Astrocyte of the cerebellum (primary cell): Measurements from ENCODE around the gene PCDHB10.
A peak's percentile ranks its signal among the peaks of the same experiment; 100 is the strongest.
"Not testable (repeated sequence)": the region's sequence is repeated elsewhere in the genome, so short reads cannot be mapped to it uniquely, and the experiment has no call there.

ENCODE experiments used
- DNase-seq: peaks from one replicate; pipeline ENCODE4 v3.0.0-alpha.2; 2011; ENCODE audit warnings: low read depth
- H3K4me3 ChIP-seq: 2 replicates; pipeline ENCODE4 v1.5.1; 2011; ENCODE audit warnings: mild to moderate bottlenecking, low read depth, low read length, moderate library complexity
- in situ Hi-C: cut with HindIII; loops from 2 replicates; pipeline ENCODE4 v1.10.0; 2017; ENCODE audit warnings: low sequenced_read_pairs
- TF ChIP-seq, protein P1 (sequence below): IDR thresholded peaks from 2 replicates; pipeline ENCODE4 v1.5.1; 2012; ENCODE audit warnings: low read length, low read depth, moderate library complexity, mild to moderate bottlenecking; ENCODE audit errors: missing control alignments

The PCDHB10 gene

DNA sequence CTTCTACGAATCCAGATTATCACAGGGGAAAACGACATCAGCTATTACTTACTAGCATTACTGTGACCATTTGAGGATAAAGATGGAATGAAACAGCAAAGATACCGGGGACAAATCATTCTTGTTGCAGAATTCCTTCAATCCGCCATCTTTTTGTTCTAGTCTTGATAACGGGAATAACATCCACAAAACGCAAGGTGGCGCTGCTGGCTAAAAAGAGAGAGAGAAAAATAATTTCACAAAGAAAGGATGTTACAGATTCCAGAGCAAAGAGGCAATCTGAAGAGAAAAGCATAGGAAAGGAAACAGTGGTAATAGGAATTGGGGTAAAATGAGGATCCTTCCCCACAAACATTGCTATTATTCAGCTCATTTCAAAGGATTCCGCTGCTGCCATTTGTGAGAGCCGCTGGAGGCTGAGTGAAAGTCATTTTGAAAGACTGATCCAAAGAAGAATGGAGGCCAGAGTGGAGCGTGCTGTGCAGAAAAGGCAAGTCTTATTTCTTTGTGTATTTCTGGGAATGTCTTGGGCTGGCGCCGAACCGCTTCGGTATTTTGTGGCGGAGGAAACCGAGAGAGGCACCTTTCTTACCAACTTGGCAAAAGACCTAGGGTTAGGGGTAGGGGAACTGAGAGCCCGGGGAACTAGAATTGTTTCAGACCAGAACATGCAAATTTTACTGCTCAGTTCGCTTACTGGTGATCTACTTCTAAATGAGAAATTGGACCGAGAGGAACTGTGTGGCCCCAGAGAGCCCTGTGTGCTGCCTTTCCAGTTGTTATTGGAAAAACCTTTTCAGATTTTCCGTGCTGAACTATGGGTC, 19.6 kb upstream of the PCDHB10 start, which contains the start of gene PCDHB7:
TSS of gene PCDHB7 (plus strand) at position 264 of the 824 bp plus-strand sequence. CDS start at position 456, 192 bp downstream.
- no peak for DNase-seq
- in situ Hi-C loops = no loop called here
- H3K4me3 ChIP-seq = no peak within 1 kb of the TSS
- TF ChIP-seq, protein P1, sequence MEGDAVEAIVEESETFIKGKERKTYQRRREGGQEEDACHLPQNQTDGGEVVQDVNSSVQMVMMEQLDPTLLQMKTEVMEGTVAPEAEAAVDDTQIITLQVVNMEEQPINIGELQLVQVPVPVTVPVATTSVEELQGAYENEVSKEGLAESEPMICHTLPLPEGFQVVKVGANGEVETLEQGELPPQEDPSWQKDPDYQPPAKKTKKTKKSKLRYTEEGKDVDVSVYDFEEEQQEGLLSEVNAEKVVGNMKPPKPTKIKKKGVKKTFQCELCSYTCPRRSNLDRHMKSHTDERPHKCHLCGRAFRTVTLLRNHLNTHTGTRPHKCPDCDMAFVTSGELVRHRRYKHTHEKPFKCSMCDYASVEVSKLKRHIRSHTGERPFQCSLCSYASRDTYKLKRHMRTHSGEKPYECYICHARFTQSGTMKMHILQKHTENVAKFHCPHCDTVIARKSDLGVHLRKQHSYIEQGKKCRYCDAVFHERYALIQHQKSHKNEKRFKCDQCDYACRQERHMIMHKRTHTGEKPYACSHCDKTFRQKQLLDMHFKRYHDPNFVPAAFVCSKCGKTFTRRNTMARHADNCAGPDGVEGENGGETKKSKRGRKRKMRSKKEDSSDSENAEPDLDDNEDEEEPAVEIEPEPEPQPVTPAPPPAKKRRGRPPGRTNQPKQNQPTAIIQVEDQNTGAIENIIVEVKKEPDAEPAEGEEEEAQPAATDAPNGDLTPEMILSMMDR = peak; percentile 31

DNA sequence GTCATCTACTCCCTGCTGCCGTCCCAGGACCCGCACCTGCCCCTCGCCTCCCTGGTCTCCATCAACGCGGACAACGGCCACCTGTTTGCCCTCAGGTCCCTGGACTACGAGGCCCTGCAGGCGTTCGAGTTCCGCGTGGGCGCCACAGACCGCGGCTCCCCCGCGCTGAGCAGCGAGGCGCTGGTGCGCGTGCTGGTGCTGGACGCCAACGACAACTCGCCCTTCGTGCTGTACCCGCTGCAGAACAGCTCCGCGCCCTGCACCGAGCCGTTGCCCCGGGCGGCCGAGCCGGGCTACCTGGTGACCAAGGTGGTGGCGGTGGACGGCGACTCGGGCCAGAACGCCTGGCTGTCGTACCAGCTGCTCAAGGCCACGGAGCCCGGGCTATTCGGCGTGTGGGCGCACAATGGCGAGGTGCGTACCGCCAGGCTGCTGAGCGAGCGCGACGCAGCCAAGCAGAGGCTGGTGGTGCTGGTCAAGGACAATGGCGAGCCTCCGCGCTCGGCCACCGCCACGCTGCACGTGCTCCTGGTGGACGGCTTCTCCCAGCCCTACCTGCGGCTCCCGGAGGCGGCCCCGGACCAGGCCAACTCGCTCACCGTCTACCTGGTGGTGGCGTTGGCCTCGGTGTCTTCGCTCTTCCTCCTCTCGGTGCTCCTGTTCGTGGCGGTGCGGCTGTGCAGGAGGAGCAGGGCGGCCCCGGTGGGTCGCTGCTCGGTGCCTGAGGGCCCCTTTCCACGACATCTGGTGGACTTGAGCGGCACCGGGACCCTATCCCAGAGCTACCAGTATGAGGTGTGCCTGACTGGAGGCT, 17.7 kb upstream of the PCDHB10 start:
- DNase-seq, H3K4me3 ChIP-seq, in situ Hi-C loops: not testable (repeated sequence)

DNA sequence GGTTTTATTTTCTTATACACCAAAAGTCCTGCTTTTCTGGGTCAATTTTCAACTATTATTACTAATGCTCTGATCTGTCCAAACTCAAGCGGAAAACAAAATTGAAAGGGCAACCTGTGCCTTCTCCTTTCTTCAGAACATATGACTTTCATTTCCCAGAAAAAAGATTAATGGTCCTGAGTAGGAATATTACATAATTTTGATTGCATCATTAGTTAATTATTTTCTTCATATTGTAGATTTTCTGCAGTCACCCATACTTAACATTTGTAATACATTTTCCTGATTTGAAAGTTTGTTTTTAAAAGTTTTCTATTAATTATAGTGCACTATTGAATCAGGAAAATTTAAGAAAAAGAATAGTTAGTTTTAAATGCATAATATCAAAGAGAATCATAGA, 16.2 kb upstream of the PCDHB10 start:
- TF ChIP-seq, protein P1 = no peak
- in situ Hi-C loops = no loop called here
- no peak for DNase-seq
- H3K4me3 ChIP-seq = no peak overlapping the region

DNA sequence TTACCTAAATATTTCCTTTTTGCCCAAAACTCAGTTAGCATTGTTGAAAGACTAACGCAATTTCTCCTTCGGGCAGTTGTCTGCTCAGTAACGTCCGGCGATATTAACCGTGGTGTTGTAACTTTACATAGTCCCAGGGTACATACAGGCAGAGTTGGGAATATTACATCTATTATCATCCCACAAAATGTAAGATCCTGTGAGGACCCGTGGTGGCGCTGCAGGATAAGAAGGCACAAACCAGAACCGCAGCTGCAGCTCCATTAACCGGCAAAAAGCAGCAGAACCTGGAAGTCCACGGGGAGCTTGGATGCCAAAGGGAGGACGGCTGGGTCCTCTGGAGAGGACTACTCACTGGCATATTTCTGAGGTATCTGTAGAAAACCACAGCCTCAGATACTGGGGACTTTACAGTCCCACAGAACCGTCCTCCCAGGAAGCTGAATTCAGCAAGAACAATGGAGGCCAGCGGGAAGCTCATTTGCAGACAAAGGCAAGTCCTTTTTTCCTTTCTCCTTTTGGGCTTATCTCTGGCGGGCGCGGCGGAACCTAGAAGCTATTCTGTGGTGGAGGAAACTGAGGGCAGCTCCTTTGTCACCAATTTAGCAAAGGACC, 14.5 kb upstream of the PCDHB10 start, which contains the start of gene PCDHB8:
TSS of gene PCDHB8 (plus strand) at position 214 of the 615 bp plus-strand sequence. CDS start at position 459, 245 bp downstream.
- in situ Hi-C loops = not testable (repeated sequence)

DNA sequence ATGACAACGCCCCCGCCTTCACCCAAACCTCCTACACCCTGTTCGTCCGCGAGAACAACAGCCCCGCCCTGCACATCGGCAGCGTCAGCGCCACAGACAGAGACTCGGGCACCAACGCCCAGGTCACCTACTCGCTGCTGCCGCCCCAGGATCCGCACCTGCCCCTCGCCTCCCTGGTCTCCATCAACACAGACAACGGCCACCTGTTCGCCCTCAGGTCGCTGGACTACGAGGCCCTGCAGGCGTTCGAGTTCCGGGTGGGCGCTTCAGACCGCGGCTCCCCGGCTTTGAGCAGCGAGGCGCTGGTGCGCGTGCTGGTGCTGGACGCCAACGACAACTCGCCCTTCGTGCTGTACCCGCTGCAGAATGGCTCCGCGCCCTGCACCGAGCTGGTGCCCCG, 12.8 kb upstream of the PCDHB10 start:
- in situ Hi-C loops, H3K4me3 ChIP-seq: not testable (repeated sequence)

More for the DNA sequence above, 14.5 kb upstream of the PCDHB10 start, which contains the start of gene PCDHB8:
- DNase-seq, H3K4me3 ChIP-seq: not testable (repeated sequence)

DNA sequence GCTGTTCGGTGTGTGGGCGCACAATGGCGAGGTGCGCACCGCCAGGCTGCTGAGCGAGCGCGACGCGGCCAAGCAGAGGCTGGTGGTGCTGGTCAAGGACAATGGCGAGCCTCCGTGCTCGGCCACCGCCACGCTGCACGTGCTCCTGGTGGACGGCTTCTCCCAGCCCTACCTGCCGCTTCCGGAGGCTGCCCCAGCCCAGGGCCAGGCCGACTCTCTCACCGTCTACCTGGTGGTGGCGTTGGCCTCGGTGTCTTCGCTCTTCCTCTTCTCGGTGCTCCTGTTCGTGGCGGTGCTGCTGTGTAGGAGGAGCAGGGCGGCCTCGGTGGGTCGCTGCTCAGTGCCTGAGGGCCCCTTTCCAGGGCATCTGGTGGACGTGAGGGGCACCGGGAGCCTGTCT, 12.3 kb upstream of the PCDHB10 start:
- DNase-seq, in situ Hi-C loops, H3K4me3 ChIP-seq: not testable (repeated sequence)

More for the DNA sequence above, 12.8 kb upstream of the PCDHB10 start:
- not testable (repeated sequence) for DNase-seq

DNA sequence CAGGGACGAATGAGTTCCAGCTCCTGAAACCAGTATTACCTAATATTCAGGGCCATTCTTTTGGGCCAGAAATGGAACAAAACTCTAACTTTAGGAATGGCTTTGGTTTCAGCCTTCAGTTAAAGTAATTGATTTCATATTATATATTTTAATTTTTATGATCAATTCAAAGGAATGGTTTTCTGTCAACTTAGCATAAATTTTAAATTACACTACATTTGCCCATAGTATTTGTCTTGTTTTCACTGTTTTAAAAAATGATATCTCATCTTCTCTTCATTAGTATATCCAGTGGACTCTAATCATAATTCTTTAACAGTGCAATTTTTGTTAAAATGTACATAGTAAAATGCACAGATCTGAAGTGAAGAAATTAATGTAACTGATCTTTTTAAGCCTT, 11.8 kb upstream of the PCDHB10 start:
- TF ChIP-seq, protein P1 = no peak
- no peak for DNase-seq
- in situ Hi-C loops = no loop called here
- H3K4me3 ChIP-seq = no peak overlapping the region

DNA sequence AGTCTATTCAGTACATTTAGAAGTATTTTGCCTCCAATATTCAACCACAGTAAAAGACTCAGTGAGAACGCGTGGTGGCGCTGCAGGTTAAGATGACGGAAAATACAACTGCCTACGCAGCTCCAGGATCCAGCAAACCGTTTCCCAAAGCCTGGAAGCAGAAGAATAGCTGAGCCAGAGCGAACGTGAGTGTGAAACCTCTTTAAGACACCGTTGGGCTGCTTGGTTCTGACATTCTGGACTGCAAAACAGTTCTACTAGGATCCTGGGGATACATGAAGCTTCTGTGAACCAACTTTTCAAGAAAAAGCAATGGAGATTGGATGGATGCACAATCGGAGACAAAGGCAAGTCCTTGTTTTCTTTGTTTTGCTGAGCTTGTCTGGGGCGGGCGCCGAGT, 9.9 kb upstream of the PCDHB10 start, which contains the start of gene PCDHB16:
TSS of gene PCDHB16 (plus strand) at position 140 of the 400 bp plus-strand sequence. CDS start at position 313, 173 bp downstream.
- in situ Hi-C loops = no loop called here
- DNase-seq = no peak
- H3K4me3 ChIP-seq = no peak within 1 kb of the TSS
- TF ChIP-seq, protein P1 = no peak

DNA sequence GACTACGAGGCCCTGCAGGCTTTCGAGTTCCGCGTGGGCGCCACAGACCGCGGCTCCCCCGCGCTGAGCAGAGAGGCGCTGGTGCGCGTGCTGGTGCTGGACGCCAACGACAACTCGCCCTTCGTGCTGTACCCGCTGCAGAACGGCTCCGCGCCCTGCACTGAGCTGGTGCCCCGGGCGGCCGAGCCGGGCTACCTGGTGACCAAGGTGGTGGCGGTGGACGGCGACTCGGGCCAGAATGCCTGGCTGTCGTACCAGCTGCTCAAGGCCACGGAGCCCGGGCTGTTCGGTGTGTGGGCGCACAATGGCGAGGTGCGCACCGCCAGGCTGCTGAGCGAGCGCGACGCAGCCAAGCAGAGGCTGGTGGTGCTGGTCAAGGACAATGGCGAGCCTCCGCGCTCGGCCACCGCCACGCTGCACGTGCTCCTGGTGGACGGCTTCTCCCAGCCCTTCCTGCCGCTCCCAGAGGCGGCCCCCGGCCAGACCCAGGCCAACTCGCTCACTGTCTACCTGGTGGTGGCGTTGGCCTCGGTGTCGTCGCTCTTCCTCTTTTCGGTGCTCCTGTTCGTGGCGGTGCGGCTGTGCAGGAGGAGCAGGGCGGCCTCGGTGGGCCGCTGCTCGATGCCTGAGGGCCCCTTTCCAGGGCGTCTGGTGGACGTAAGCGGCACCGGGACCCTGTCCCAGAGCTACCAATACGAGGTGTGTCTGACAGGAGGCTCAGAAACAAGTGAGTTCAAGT, 7.9 kb upstream of the PCDHB10 start:
- DNase-seq, in situ Hi-C loops, H3K4me3 ChIP-seq: not testable (repeated sequence)
